A549 (cell line): ENCODE results near the gene LDLRAD3. TPM values are rescaled to one million over a fixed set of nuclear protein-coding genes. Genes with fewer than 3 reads are reported as not detected.

Source experiments
- ATAC-seq, 2 experiments: fragments of 200-7000 bp in 1 of 2; fragments of >200 bp in 1 of 2; cut with Nextera tagmentation in 1 of 2; cut with Tn5 transposase in 1 of 2; 3 replicates each; pipeline versions ENCODE4 v1.8.0 to v1.9.1; 2018 to 2020; ENCODE audit warnings: mild to moderate bottlenecking in 1 of 2, moderate library complexity in 1 of 2
- CTCF ChIA-PET: fragments of 300-600 bp; sonication (Branson Sonifier 250); formaldehyde crosslinking; extraction: SDS; loops from one replicate; lab custom pipeline; 2021; ENCODE audit warnings: antibody characterized with exemption, inconsistent platforms; lab: Yijun Ruan, JAX
- POLR2A ChIA-PET: fragments of 350-600 bp; formaldehyde crosslinking; extraction: SDS; loops from one replicate; lab custom pipeline; 2021; ENCODE audit warnings: antibody characterized with exemption, inconsistent platforms; lab: Yijun Ruan, JAX
- DNase-seq, 2 experiments: peaks; one replicate each; pipeline versions ENCODE4 v3.0.0 to v3.0.0-alpha.2; 2011 to 2016; ENCODE audit warnings: low read depth in 1 of 2, low spot score in 1 of 2
- FAIRE-seq: peaks from 2 replicates; lab custom pipeline; 2011; peaks lifted over from hg19 to GRCh38; lab: Jason Lieb, UNC
- H3K27ac ChIP-seq, 2 experiments: fragments of >200 bp; sonication (Bioruptor Twin); formaldehyde crosslinking; 3 replicates each; pipeline ENCODE4 v1.5.1; 2016 to 2017
- H3K4me1 ChIP-seq: fragments of >200 bp; sonication (Bioruptor Twin); formaldehyde crosslinking; 3 replicates; pipeline ENCODE4 v1.6.1; 2016
- H3K4me2 ChIP-seq: fragments of >200 bp; sonication (Bioruptor Twin); formaldehyde crosslinking; 3 replicates; pipeline ENCODE4 v1.6.1; 2016
- H3K4me3 ChIP-seq: fragments of >200 bp; sonication (Bioruptor Twin); formaldehyde crosslinking; 3 replicates; pipeline ENCODE4 v1.5.1; 2016
- H3K9me3 ChIP-seq: fragments of >200 bp; sonication (Bioruptor Twin); formaldehyde crosslinking; 3 replicates; pipeline ENCODE4 v1.6.1; 2016
- ATOH8 ChIP-seq: fragments of 250-450 bp; sonication (Bioruptor Pico); IDR thresholded peaks from 2 replicates; pipeline ENCODE4 v1.5.0; 2020; ENCODE audit warnings: low read depth, mild to moderate bottlenecking, moderate library complexity
- BCL3 ChIP-seq: fragments of >200 bp; sonication (Bioruptor Twin); formaldehyde crosslinking; IDR thresholded peaks from 3 replicates; pipeline ENCODE4 v1.6.1; 2016
- CBX2 ChIP-seq: fragments of 200-600 bp; sonication (generic); IDR thresholded peaks from 2 replicates; pipeline ENCODE4 v1.6.1; 2016; ENCODE audit warnings: low read depth, mild to moderate bottlenecking, borderline replicate concordance
- CBX8 ChIP-seq: fragments of 200-600 bp; sonication (generic); IDR thresholded peaks from 2 replicates; pipeline ENCODE4 v1.6.1; 2016
- EHF ChIP-seq: fragments of 250-450 bp; sonication (Bioruptor Pico); IDR thresholded peaks from 2 replicates; pipeline ENCODE4 v1.5.0; 2020; ENCODE audit warnings: mild to moderate bottlenecking
- EP300 ChIP-seq, 2 experiments: fragments of >200 bp; sonication (Bioruptor Twin); formaldehyde crosslinking; IDR thresholded peaks; 2 replicates in 1 of 2; 3 replicates in 1 of 2; pipeline ENCODE4 v1.6.1; 2016 to 2017
- FOSB ChIP-seq: fragments of 250-450 bp; sonication (Bioruptor Pico); IDR thresholded peaks from 2 replicates; pipeline ENCODE4 v1.5.0; 2020; ENCODE audit warnings: mild to moderate bottlenecking, moderate library complexity
- HOXA7 ChIP-seq: fragments of 250-450 bp; sonication (Bioruptor Pico); IDR thresholded peaks from 2 replicates; pipeline ENCODE4 v1.5.0; 2020; ENCODE audit warnings: mild to moderate bottlenecking, moderate library complexity
- HOXB13 ChIP-seq: fragments of 250-450 bp; sonication (Bioruptor Pico); IDR thresholded peaks from 2 replicates; pipeline ENCODE4 v1.5.0; 2020; ENCODE audit warnings: low read depth, mild to moderate bottlenecking, moderate library complexity
- HOXB5 ChIP-seq: fragments of 250-450 bp; sonication (Bioruptor Pico); IDR thresholded peaks from 2 replicates; pipeline ENCODE4 v1.5.0; 2020; ENCODE audit warnings: mild to moderate bottlenecking, moderate library complexity
- KDM5A ChIP-seq: fragments of 200-600 bp; sonication (generic); IDR thresholded peaks from 2 replicates; pipeline ENCODE4 v1.6.1; 2016; ENCODE audit warnings: antibody characterized with exemption, mild to moderate bottlenecking
- MAFK ChIP-seq: fragments of 450-650 bp; IDR thresholded peaks from 2 replicates; pipeline ENCODE4 v1.6.1; 2014; ENCODE audit not compliant: partially characterized antibody
- MAX ChIP-seq: IDR thresholded peaks from 2 replicates; pipeline ENCODE4 v1.6.1; 2012
- MAZ ChIP-seq: fragments of 150-350 bp; IDR thresholded peaks from 2 replicates; pipeline ENCODE4 v1.6.1; 2014; ENCODE audit warnings: antibody characterized with exemption, low read depth, low read length, borderline replicate concordance
- MYC ChIP-seq: IDR thresholded peaks from 2 replicates; pipeline ENCODE4 v1.6.1; 2012; ENCODE audit warnings: mild to moderate bottlenecking, inconsistent platforms, low read length, improper control_type of control experiment, borderline replicate concordance
- PHF8 ChIP-seq: fragments of 200-600 bp; sonication (generic); IDR thresholded peaks from 2 replicates; pipeline ENCODE4 v1.6.1; 2016; ENCODE audit warnings: low read depth, mild to moderate bottlenecking, antibody characterized with exemption, moderate library complexity, borderline replicate concordance
- POLR2A ChIP-seq: IDR thresholded peaks from 2 replicates; pipeline ENCODE4 v1.6.1; 2012; ENCODE audit warnings: mild to moderate bottlenecking, low read length
- RAD21 ChIP-seq, 2 experiments: fragments of >200 bp in 1 of 2; sonication (Bioruptor Twin) in 1 of 2; formaldehyde crosslinking in 1 of 2; IDR thresholded peaks in 1 of 2; conservative IDR thresholded peaks in 1 of 2; 2 replicates in 1 of 2; 3 replicates in 1 of 2; pipeline ENCODE4 v1.6.1; 2012 to 2018; ENCODE audit warnings: inconsistent platforms in 1 of 2
- RARB ChIP-seq: fragments of 250-450 bp; sonication (Bioruptor Pico); IDR thresholded peaks from 2 replicates; pipeline ENCODE4 v1.8.0; 2021; ENCODE audit warnings: mild to moderate bottlenecking, moderate library complexity
- REST ChIP-seq: fragments of 200-600 bp; sonication (generic); IDR thresholded peaks from 2 replicates; pipeline ENCODE4 v1.6.1; 2016; ENCODE audit warnings: antibody characterized with exemption, mild to moderate bottlenecking, moderate library complexity
- RFX5 ChIP-seq: fragments of 450-650 bp; IDR thresholded peaks from 2 replicates; pipeline ENCODE4 v1.7.1; 2014; ENCODE audit warnings: antibody characterized with exemption, mild to moderate bottlenecking, moderate library complexity
- SREBF2 ChIP-seq: fragments of 450-650 bp; IDR thresholded peaks from 2 replicates; pipeline ENCODE4 v1.6.1; 2014; ENCODE audit warnings: mild to moderate bottlenecking, moderate library complexity
- ZC3H11A ChIP-seq: fragments of 450-650 bp; IDR thresholded peaks from 2 replicates; pipeline ENCODE4 v1.6.1; 2014; ENCODE audit warnings: antibody characterized with exemption, mild to moderate bottlenecking
- WGBS: methylation state at CpG from one replicate; pipeline ENCODE4 v1.1.6; 2017; ENCODE audit errors: missing lambda C conversion rate; 5-methylcytosine and 5-hydroxymethylcytosine counted together
- polyA plus RNA-seq, 4 experiments: library from polyadenylated mRNA; depleted of rRNA in 3 of 4; stranded (reverse); fragments of >200 nt; fragmentation: RNase III in 1 of 4; extraction: RNeasy Plus Mini Kit Qiagen cat#74134 plus additional on column Dnase treatment in 1 of 4; gene quantifications; 2 replicates in 3 of 4; 3 replicates in 1 of 4; pipeline ENCODE4 v1.2.3, GENCODE V29; 2011 to 2017

The LDLRAD3 gene
- polyA plus RNA-seq, 2 of the 4 experiments (the other 2 are of a cell fraction) = 10.5 to 13.2 TPM

- Histone ChIP-seq H3K4me1 (no peaks in the 10 kb centered on the region), H3K9me3 (no peaks in the 10 kb centered on the region), H3K4me3 (no peak overlapping the region), H3K4me2 (no peak overlapping the region), H3K27ac (no peak overlapping the region)
- ATAC-seq = no peak; a peak in 1 of 6 replicates
- ChIA-PET POLR2A (no interaction called here), CTCF (interaction anchor here (1.4 kb wide), 1 partner anchor 55 kb away, joined by 3 read pairs; no protein-coding TSS in a partner anchor)
- no peak for TF ChIP-seq CBX8
- no peak for TF ChIP-seq RARB
- no peak for TF ChIP-seq EP300 (IDR thresholded peaks at IDR 0.05)
- TF ChIP-seq HOXB5 (CRISPR knock-in tag) = no peak
- TF ChIP-seq MAFK = peak; percentile 69
- no peak for TF ChIP-seq EHF (CRISPR knock-in tag)
- DNase-seq = no peak
- no peak for FAIRE-seq
- WGBS = 93% methylated on average over 8 of the region's 8 CpGs
Observed at GRCh38 chr11:36211761-36212430, 268.0 kb downstream of the LDLRAD3 start.

- Histone ChIP-seq H3K9me3 (no peaks in the 10 kb centered on the region), H3K27ac (no peak overlapping the region), H3K4me3 (no peak overlapping the region)
- DNase-seq = no peak
- ChIA-PET POLR2A (no interaction called here), CTCF (interaction anchor here (0.7 to 1.4 kb wide), 2 partner anchors 54 to 233 kb away, joined by 3 read pairs; no protein-coding TSS in a partner anchor)
- no peak for ATAC-seq
- no peak for FAIRE-seq
- WGBS = 87% methylated on average over 6 of the region's 7 CpGs
- TF ChIP-seq EHF (CRISPR knock-in tag) (no peak), RFX5 (no peak), RAD21 (conservative IDR thresholded peaks at IDR 0.05 in 1 of 2, IDR thresholded peaks at IDR 0.05 in 1 of 2) (no peak), CBX8 (no peak), ZC3H11A (no peak), HOXA7 (no peak), BCL3 (no peak), PHF8 (no peak), HOXB13 (CRISPR knock-in tag) (no peak), SREBF2 (no peak), FOSB (CRISPR knock-in tag) (no peak), MAZ (no peak), MAX (no peak), MYC (no peak), CBX2 (no peak), POLR2A (no peak), ATOH8 (CRISPR knock-in tag) (no peak), KDM5A (no peak), REST (no peak)
- TF ChIP-seq, all 56 proteins: peak for 0
- no peaks in the 10 kb centered on the region for H3K4me1 ChIP-seq
- no peak overlapping the region for H3K4me2 ChIP-seq
Observed at GRCh38 chr11:36212564-36213392, 268.9 kb downstream of the LDLRAD3 start.
